AG09319 (cell line): ENCODE measurements around the gene MMEL1.

Source experiments
- DNase-seq: peaks from one replicate; pipeline ENCODE4 v3.0.0-alpha.2; 2010; ENCODE audit warnings: low read depth; ENCODE audit errors: extremely low read depth
- CTCF ChIP-seq: IDR thresholded peaks from 2 replicates; pipeline ENCODE4 v1.5.1; 2011; ENCODE audit warnings: low read depth, mild to moderate bottlenecking, inconsistent platforms, low read length, moderate library complexity

MMEL1 gene

GRCh38 chr1:2558420-2558819, 74.4 kb downstream of the MMEL1 start:
- TF ChIP-seq CTCF = no peak
- no peak for DNase-seq

GRCh38 chr1:2557482-2558400, 75.1 kb downstream of the MMEL1 start:
- TF ChIP-seq CTCF = no peak
- no peak for DNase-seq

GRCh38 chr1:2556678-2557481, 75.9 kb downstream of the MMEL1 start:
- TF ChIP-seq CTCF = no peak
- DNase-seq = no peak

- peak; percentile 6 for TF ChIP-seq CTCF
- no peak for DNase-seq
Observed at GRCh38 chr1:2556277-2556677, 76.5 kb downstream of the MMEL1 start, which contains the start of gene TNFRSF14. TNFRSF14 (plus strand) TSS chr1:2556371; CDS start chr1:2556665, 294 bp downstream.

GRCh38 chr1:2555634-2556276, 77.1 kb downstream of the MMEL1 start:
- DNase-seq = no peak
- no peak for TF ChIP-seq CTCF

- TF ChIP-seq CTCF = peak; percentile 14
- no peak for DNase-seq
Observed at GRCh38 chr1:2554621-2555387, 78.0 kb downstream of the MMEL1 start.
